Gastrocnemius medialis (tissue), 4 donors: Measurements from ENCODE around the gene SLC17A7. TPM values are rescaled to one million over a fixed set of nuclear protein-coding genes. Genes with fewer than 3 reads are reported as not detected.

Experiments used
- ATAC-seq, 2 donors: fragments of 150-250 bp; one replicate each; pipeline ENCODE4 v1.9.1; 2016
- DNase-seq, 2 donors: peaks; one replicate each; pipeline ENCODE4 v3.0.0-alpha.2; 2019
- H3K27ac ChIP-seq, 4 donors: fragments of 200-600 bp; sonication (generic); 1 replicate in 1 of 4; 2 replicates in 3 of 4; pipeline ENCODE4 v1.5.1; 2016 to 2018; ENCODE audit warnings: mild to moderate bottlenecking in 2 of 4, moderate library complexity in 1 of 4
- H3K27me3 ChIP-seq, 3 donors: fragments of 200-600 bp; sonication (generic) in 2 of 3; 1 replicate in 1 of 3; 2 replicates in 2 of 3; pipeline versions ENCODE4 v1.5.1 to v1.6.0; 2016 to 2019; ENCODE audit warnings: mild to moderate bottlenecking in 1 of 3, moderate library complexity in 1 of 3
- H3K36me3 ChIP-seq, 2 donors: fragments of 200-600 bp; sonication (generic) in 1 of 2; one replicate each; pipeline ENCODE4 v1.5.1; 2017 to 2018
- H3K4me1 ChIP-seq, 2 donors: fragments of 200-600 bp; sonication (generic) in 1 of 2; one replicate each; pipeline ENCODE4 v1.5.1; 2016 to 2017; ENCODE audit warnings: mild to moderate bottlenecking in 2 of 2
- H3K4me3 ChIP-seq, 4 donors: fragments of 200-600 bp; sonication (generic) in 3 of 4; 1 replicate in 1 of 4; 2 replicates in 3 of 4; pipeline ENCODE4 v1.5.1; 2016 to 2019; ENCODE audit warnings: mild to moderate bottlenecking in 2 of 4
- H3K9me3 ChIP-seq, 3 donors: fragments of 200-600 bp; sonication (generic) in 2 of 3; 1 replicate in 1 of 3; 2 replicates in 2 of 3; pipeline ENCODE4 v1.5.1; 2016 to 2019
- POLR2A ChIP-seq, 2 donors: fragments of 450-650 bp; IDR thresholded peaks; one replicate each; pipeline ENCODE4 v1.6.1; 2017; ENCODE audit warnings: antibody characterized with exemption in 2 of 2, mild to moderate bottlenecking in 2 of 2, moderate library complexity in 2 of 2
- in situ Hi-C, 4 donors: fragments of 200-750 bp; cut with MboI; loops; one replicate each; pipeline versions ENCODE4 v1.15.0 to v1.8.0; 2017; ENCODE audit warnings: low sequenced_read_pairs in 4 of 4
- intact Hi-C: fragments of 100-400 bp; cut with DNase I; formaldehyde crosslinking; loops from one replicate; pipeline ENCODE4 v1.15.1; 2023; ENCODE audit warnings: low total_unique reads
- total RNA-seq, 4 donors: library from RNA; depleted of rRNA; stranded (reverse); fragments of >200 nt; gene quantifications; one replicate each; pipeline versions ENCODE4 v1.1.0 to v1.2.3, GENCODE V29; 2016
- TF ChIP-seq, protein P1 (sequence below), 5 experiments: fragments of 450-650 bp in 3 of 5; fragments of 200-600 bp in 2 of 5; sonication (generic) in 2 of 5; IDR thresholded peaks in 4 of 5; conservative IDR thresholded peaks in 1 of 5; 1 replicate in 4 of 5; 2 replicates in 1 of 5; pipeline ENCODE4 v1.5.1; 2016 to 2019; ENCODE audit warnings: antibody characterized with exemption in 5 of 5, mild to moderate bottlenecking in 3 of 5, moderate library complexity in 3 of 5

Gene SLC17A7
- total RNA-seq, 4 donors from 2014 or later = 0.24 to 1.6 (median 0.33) TPM

DNA sequence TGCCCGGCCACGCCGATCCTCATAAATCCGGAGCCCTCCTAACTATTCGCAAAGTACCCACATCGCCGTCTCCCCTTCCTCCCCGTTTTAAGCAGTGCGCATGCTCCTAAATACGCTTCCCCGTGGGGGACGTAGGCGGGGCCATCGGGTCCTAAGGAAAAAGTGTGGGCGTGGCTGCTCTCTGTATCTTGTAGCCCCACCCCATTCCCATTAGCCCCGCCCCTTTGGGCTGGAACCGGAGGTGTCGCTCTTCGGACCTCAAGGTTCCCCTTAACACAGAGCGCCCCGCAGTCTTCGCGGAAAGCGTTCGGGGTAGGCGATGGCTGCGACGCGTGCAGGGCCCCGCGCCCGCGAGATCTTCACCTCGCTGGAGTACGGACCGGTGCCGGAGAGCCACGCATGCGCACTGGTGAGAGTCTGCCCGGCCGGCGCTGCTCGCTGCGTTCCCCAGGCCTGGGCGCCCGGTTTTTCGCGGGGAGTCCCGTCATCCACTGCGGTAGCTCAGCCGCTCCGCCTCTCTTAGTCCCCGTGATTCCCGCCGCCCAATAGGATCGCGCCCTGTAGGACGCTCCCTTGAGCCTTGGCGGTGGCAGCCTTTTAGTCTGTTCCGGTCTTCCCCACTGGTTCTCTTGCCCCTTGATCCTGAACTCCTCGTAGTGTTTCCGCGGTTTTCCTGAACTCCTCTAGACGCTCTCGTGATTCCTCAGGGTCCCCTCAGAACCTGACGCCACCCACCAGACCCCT lies 11.9 kb upstream of the SLC17A7 start, which contains the start of gene ALDH16A1:
ALDH16A1 (plus strand) TSS at position 213 of the 744 bp plus-strand sequence; CDS start at position 320, 107 bp downstream.
- Histone ChIP-seq H3K36me3 (no peaks in the 10 kb centered on the region), H3K9me3 (no peaks in the 10 kb centered on the region), H3K4me3 (peak within 1 kb of the TSS; percentile 61 to 100 (median 78)), H3K27ac (peak within 1 kb of the TSS; percentile 90 to 97 (median 96)), H3K4me1 (peaks cover 15 to 29% of the 10 kb centered on the region in 2 donors), H3K27me3 (no peaks in the 10 kb centered on the region)
- TF ChIP-seq, protein P1, sequence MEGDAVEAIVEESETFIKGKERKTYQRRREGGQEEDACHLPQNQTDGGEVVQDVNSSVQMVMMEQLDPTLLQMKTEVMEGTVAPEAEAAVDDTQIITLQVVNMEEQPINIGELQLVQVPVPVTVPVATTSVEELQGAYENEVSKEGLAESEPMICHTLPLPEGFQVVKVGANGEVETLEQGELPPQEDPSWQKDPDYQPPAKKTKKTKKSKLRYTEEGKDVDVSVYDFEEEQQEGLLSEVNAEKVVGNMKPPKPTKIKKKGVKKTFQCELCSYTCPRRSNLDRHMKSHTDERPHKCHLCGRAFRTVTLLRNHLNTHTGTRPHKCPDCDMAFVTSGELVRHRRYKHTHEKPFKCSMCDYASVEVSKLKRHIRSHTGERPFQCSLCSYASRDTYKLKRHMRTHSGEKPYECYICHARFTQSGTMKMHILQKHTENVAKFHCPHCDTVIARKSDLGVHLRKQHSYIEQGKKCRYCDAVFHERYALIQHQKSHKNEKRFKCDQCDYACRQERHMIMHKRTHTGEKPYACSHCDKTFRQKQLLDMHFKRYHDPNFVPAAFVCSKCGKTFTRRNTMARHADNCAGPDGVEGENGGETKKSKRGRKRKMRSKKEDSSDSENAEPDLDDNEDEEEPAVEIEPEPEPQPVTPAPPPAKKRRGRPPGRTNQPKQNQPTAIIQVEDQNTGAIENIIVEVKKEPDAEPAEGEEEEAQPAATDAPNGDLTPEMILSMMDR (IDR thresholded peaks at IDR 0.05 in 4 of 5, conservative IDR thresholded peaks at IDR 0.05 in 1 of 5) = no peak
- TF ChIP-seq POLR2A (IDR thresholded peaks at IDR 0.05) = peak; percentile 78 to 86
- intact Hi-C loops (loop anchor here (1.0 to 5.0 kb wide), 7 partner anchors 34 to 1349 kb away; partner anchors contain the start of genes FUZ, PRMT1, RPL13A and RPS11), in situ Hi-C loops (no loop called here)
- ATAC-seq (peak; percentile 80 to 84), DNase-seq (peak; percentile 98 to 99)

DNA sequence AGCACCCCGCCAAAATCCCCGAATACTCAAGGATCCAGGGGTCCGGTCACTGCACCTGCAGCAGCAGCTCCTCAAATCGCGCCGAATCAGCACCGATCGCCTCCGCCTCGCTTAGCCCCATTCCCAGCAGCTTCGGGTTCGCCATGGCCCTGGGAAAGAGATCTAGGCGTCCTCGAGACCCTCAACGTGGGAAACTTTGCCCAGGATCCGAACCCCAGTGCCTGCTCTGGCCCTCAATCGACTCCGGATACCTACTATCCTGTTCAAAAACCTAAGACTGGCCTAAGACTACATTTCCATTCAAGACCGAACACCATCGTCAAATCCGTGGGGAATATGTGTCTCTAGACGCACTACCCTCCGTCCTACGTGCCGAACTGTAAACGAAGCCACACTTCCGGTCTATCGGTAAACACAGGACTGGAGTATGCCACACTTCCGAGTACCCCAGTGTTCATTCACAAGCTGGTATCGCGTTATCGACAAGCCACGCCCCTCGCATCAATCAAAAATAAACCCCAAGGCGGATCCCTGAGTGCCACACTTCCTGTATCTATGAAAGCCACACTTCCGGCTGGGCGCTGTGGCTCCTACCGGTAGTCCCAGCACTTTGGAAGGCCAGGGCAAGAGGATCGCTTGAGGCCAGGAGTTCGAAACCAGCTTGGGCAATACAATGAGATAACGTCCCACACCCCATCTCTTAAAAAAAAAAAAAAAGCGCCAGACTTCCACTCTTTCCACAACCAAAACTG lies 10.3 kb upstream of the SLC17A7 start, which contains the start of gene PIH1D1:
PIH1D1 (minus strand) TSS at position 385 of the 752 bp plus-strand sequence; CDS start at position 145, 240 bp downstream.
- intact Hi-C loops = loop anchor here (2.0 to 5.0 kb wide), 4 partner anchors 45 to 1351 kb away; partner anchors contain the start of genes PRMT1, RPS11, VRK3 and ZNF473
- in situ Hi-C loops = no loop called here

DNA sequence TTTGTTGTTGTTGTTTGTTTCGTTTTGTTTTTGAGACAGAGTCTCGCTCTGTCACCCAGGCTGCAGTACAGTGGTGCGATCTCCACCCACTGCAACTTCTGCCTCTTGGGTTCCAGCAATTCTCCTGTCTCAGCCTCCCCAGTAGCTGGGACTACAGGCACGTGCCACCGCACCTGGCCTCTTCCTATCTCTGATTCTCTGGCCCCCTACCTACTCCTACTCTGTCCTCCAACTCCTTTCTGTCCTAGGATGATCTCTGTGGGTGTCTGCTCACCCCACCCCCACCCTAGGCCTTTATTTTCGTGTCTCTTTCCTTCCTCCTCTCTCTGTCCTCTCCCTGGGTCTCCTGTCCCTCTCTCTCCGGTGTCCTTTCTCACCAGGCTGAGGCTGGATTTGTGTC lies 9.1 kb upstream of the SLC17A7 start:
- peak overlapping the region in 3 of 4 donors; percentile 90 to 96 (median 96) for H3K27ac ChIP-seq
- intact Hi-C loops (loop anchor here (5.0 kb wide), 2 partner anchors 577 to 1352 kb away; partner anchors contain the start of genes VRK3 and ZNF473), in situ Hi-C loops (no loop called here)
- ATAC-seq (no peak), DNase-seq (no peak)
- no peaks in the 10 kb centered on the region for H3K27me3 ChIP-seq
- H3K9me3 ChIP-seq = no peaks in the 10 kb centered on the region
- peak overlapping the region; percentile 67 to 100 (median 86) for H3K4me3 ChIP-seq
- H3K4me1 ChIP-seq = peaks cover 15 to 24% of the 10 kb centered on the region in 2 donors
- peaks cover 0 to 6% of the 10 kb centered on the region in 2 donors for H3K36me3 ChIP-seq
- TF ChIP-seq POLR2A (IDR thresholded peaks at IDR 0.05) = no peak
- TF ChIP-seq, protein P1 (IDR thresholded peaks at IDR 0.05 in 4 of 5, conservative IDR thresholded peaks at IDR 0.05 in 1 of 5) = no peak

More for the DNA sequence above, 10.3 kb upstream of the SLC17A7 start, which contains the start of gene PIH1D1:
- Histone ChIP-seq H3K27ac (peak within 1 kb of the TSS; percentile 90 to 97 (median 96)), H3K27me3 (no peaks in the 10 kb centered on the region), H3K4me1 (peaks cover 15 to 26% of the 10 kb centered on the region in 2 donors), H3K4me3 (peak within 1 kb of the TSS; percentile 67 to 100 (median 90)), H3K36me3 (peaks cover 0 to under 1% of the 10 kb centered on the region in 2 donors), H3K9me3 (no peaks in the 10 kb centered on the region)
- DNase-seq (peak; percentile 99), ATAC-seq (peak; percentile 87 to 89)
- TF ChIP-seq, protein P1 (IDR thresholded peaks at IDR 0.05 in 4 of 5, conservative IDR thresholded peaks at IDR 0.05 in 1 of 5) = peak in 3 of 5 experiments; percentile 9 to 46 (median 35)
- TF ChIP-seq POLR2A (IDR thresholded peaks at IDR 0.05) = peak in 1 of 2 donors; percentile 53

DNA sequence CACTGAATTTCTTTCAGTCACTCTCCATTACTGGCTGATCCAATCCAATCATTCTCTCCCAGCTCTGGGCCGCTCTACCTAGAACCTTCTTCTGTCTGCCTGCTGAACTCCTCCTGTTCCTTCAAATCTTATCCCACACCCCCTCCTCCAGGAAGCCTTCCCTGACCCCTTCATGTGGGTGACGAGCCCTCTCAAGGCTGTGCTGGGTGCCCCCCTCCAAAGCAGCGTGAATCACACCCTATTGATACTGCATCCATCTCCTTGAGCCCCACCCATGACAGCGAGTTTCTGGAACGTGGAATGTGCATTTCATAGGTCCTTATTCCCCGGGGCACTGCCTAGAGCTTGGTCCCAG lies 7.1 kb upstream of the SLC17A7 start:
- in situ Hi-C loops (loop anchor here in 3 of 4 donors (5.0 to 10.0 kb wide), 4 partner anchors 54 to 224 kb away; partner anchors contain the start of gene KASH5 (in 1 of the 3)), intact Hi-C loops (no loop called here)
- no peak for DNase-seq

More for the DNA sequence above, 7.1 kb upstream of the SLC17A7 start:
- Histone ChIP-seq H3K4me1 (peaks cover 4 to 12% of the 10 kb centered on the region in 2 donors), H3K27me3 (no peaks in the 10 kb centered on the region), H3K27ac (peak overlapping the region in 1 of 4 donors; percentile 39), H3K9me3 (no peaks in the 10 kb centered on the region), H3K36me3 (peaks cover 0 to 6% of the 10 kb centered on the region in 2 donors), H3K4me3 (no peak overlapping the region)
- ATAC-seq = no peak
- TF ChIP-seq POLR2A (IDR thresholded peaks at IDR 0.05) = no peak
- TF ChIP-seq, protein P1 (IDR thresholded peaks at IDR 0.05 in 4 of 5, conservative IDR thresholded peaks at IDR 0.05 in 1 of 5) = no peak
